RKO (cell line): ENCODE measurements around the gene HIRA.

ENCODE experiments used
- DNase-seq: peaks from one replicate; pipeline ENCODE4 v3.0.0-alpha.2; 2016; ENCODE audit warnings: low spot score

The HIRA gene

DNA sequence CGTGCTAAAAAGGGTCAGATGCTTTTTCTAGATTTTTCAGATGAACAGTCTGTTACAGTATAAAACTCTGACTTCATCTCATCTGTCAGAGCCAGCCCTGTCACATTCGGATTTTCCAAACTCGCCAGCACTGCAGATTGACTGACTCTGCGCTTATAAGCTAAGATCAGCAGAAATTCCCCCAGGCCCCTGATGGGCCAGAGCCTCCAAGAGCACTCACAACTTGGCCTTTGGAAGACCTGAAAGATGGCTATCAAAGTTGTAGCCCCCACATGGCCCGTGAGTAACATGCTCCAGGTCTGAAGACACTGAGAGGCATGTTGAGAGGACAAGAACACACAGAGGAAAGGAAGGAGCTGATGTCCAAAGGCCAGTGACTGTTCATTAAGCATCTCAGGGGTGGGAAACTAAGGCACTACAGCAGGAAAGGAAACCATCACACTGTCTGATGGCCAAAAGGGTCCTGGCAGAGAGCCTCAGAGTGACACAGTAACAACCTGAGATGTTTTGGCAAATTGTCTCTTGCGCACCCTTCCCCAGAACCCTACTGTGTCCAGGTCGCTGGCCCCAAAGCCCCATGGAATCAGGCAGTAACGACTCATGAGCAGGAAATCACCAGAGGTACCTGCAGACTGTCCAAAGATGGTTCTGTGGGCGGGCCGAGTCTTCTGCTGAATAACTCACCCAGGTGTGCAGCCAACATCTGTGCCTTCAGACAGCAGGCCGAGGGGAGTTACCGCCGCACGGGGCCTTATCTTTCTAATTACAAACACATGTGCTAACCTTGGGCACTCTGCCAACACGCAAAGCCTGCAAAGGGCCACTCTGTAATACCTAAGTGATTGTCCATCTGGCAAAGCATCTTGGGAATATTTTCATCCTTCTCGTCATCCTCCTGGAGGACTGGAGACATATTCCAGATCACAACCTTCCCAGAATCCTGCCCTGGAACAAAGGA, 23.6 kb downstream of the HIRA start:
- no peak for DNase-seq

DNA sequence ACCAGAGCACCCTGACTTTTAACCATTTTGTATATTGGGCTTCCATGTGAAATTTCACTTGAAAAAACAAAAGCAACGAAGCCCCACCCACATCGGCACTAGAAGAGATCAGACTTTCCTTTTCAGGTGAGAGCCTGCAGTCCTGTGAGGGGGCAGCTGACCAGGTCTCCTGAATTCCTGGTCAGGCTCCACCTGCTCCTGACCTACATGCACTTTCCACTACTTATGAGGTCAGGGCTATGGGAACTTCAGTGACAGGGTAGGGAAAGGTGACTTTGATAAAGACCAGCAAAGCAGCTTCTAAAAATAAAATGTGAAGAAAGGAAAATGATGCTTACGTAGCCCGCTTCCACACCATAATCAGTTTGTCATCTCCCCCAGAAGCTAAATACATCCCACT, 24.7 kb downstream of the HIRA start:
- no peak for DNase-seq

DNA sequence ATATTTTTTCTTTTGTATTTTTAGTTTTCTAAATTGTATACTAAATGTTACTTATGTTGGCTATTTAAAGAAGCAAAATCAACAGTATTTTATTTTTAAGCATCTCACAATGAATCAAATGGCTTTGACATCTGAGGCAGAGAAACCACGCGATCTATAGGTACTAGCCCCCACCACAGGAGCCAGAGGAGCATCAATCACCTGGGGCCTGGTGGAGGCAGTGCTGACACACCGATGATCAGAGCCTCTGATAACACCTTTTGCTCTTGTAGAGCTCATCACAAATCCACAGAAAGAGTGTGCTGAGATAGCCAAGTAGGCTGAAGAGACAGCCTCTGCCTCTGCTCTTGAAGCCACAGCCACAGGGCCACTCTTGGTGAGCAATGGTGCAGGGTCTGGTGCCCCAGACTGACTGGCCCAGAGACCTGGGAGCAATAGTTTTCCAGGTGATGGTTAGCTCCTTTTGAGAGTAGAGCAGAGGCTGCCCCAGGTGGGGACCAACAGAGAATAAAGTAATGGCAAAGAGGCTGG, 25.2 kb downstream of the HIRA start:
- no peak for DNase-seq

- DNase-seq: no peak
Measured at GRCh38 chr22:19405652-19406051, 25.9 kb downstream of the HIRA start.

- DNase-seq: no peak
Measured at GRCh38 chr22:19405133-19405532, 26.4 kb downstream of the HIRA start.

DNA sequence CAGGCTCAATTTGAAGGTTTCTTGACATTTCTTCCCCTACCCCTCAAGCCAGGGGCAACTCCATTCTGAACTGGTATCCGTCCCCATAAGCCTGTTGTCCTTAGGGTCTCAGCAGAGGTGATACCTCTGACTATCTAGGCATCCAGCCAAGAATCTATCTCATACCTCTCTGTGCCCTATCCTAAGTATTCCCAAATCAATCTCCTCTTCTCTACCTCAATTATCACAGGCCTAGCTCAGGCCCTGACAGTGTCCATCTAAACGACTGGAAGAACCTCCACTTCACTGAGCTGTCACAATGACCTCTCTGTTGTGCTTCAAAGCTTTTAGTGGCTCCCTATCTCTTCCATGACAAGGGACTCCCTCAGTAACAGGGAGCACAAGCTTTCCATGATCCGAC, 26.9 kb downstream of the HIRA start:
- no peak for DNase-seq

GRCh38 chr22:19402642-19403191, 28.8 kb downstream of the HIRA start:
- DNase-seq: no peak

DNA sequence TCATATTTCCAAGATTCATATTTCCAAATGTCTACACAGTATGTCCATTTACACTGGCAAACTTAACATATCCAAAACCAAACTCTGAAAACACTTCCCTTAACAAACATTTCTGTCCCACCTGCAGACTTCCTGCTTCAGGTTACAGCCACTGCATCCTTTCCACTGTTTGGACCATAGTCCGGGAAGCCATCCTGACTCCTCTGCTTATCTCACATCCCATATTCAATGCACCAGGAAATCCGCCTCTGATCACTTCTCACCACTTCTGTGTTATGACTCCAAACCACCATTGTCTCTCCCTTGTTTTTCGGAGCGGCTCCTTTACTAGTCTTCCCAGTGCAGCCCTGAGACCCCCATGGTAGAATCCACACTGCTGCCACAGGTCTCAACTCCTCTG, 30.1 kb downstream of the HIRA start:
- DNase-seq: no peak

DNA sequence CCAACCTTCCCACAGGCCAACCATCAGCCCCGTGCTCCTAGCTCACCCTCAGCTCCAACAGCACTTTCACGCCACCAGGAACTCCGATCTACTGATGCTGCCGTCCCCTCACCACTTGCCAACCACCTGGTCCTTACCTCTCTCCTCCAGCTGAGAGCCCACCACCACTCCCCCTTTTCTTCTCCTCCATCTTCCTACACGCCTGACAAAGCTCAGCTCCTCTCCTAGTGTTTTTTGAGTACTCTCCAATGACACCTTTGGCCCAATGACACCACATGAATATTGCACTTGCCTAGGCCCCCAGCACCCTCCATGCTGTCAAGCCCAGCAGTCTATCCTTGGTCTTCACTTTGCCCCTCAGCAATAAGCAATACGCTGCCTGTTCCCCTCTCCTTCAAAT, 30.7 kb downstream of the HIRA start:
- DNase-seq: no peak

- no peak for DNase-seq
Measured at GRCh38 chr22:19398652-19399051, 32.9 kb downstream of the HIRA start.

GRCh38 chr22:19398206-19398605, 33.3 kb downstream of the HIRA start:
- no peak for DNase-seq

DNA sequence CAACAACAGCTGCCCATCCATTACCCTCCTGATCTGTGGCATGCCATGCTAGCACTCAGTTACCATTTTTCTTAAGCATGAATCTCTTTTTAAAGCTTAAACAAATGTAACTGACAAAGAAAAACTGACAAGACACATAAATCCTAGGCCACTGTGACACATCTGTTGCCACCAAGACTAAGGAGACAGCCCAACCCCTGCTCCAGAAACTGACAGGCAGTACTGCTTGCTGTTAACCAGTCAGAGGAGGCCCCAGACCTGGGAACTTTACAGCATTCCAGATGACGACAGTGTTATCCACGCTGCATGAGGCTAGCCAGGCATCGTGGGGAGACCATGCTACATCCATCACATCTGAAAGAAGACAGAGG, 33.8 kb downstream of the HIRA start:
- no peak for DNase-seq

DNA sequence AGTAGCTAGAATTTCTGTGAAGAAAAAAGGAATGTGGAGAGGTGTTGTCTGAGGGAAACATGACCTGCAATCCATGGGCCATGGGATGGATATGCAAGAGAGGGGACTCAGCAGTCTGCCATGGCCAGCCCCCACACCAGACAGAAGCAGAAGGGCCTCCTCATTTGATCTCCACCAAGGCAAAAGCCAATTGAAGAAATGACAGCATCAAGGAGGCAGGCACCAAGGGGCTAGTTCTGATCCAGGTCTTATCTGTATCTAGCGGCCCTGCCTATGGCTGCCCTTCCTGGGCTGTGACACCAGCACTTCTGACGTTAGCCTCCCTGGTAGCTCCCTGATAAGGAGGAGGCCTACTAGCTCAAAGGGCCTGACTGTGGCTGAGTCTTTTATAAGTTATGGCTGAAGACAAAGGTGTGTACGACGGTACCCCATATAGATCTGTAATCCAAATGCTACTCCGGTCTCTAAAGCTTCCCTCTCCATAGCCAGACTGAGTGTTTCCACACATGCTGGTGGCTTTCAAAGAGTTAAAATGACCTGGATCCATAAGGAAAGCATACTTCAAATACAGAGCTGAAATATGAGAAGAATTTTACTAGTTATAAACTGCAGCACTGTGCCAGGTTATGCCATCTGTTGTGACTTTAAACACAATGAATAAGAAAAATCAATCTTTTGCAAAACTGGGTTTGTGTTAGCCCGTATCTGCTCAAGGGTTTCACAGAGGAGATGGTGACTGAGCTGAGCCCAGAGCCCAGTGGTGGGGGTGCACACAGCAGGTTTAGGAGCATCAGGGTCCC, 34.4 kb downstream of the HIRA start:
- no peak for DNase-seq

GRCh38 chr22:19396561-19396933, 35.0 kb downstream of the HIRA start:
- DNase-seq: no peak

GRCh38 chr22:19395276-19395675, 36.3 kb downstream of the HIRA start:
- no peak for DNase-seq

GRCh38 chr22:19394274-19395050, 37.1 kb downstream of the HIRA start:
- no peak for DNase-seq

- no peak for DNase-seq
Measured at GRCh38 chr22:19393704-19394103, 37.8 kb downstream of the HIRA start.

DNA sequence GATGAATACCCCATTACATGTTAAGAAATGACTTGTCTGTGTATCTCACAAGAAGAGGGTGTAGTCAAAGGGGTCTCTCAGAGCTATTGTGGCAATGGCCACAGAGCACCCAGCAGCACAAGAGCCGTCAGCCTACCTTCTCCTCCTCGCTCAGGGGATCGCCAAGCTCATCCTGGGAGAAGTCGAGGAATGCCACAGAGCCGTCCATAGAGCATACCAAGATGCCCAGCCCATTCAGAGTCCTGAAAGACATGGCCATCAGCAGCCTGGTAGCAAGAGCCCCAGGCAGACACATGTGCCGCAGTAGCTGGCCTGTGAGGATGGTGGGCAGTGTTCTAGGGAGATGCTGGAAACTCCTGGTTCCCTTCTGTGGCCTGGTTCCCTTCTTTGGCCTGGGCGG, 44.0 kb downstream of the HIRA start:
- no peak for DNase-seq

GRCh38 chr22:19387038-19387437, 44.5 kb downstream of the HIRA start:
- DNase-seq: no peak

GRCh38 chr22:19386248-19386647, 45.3 kb downstream of the HIRA start:
- no peak for DNase-seq

GRCh38 chr22:19385221-19385906, 46.2 kb downstream of the HIRA start:
- no peak for DNase-seq
